Astrocyte (in vitro differentiated cells and primary cell): ENCODE data around the gene KIF23.

Experiments
- CTCF ChIP-seq: IDR thresholded peaks from 2 replicates; pipeline ENCODE4 v1.5.1; 2011; ENCODE audit warnings: low read depth, mild to moderate bottlenecking, inconsistent platforms, low read length, moderate library complexity; ENCODE audit not compliant: insufficient read depth
- EZH2 ChIP-seq: IDR thresholded peaks from 2 replicates; pipeline ENCODE4 v1.6.1; 2012; ENCODE audit warnings: mild to moderate bottlenecking, low read length, inconsistent platforms; ENCODE audit not compliant: insufficient read depth

- no peak for TF ChIP-seq CTCF
- TF ChIP-seq EZH2, result no peak
Measured at GRCh38 chr15:69389426-69389825, 24.7 kb upstream of the KIF23 start.
